Ishikawa (cell line): ENCODE data around the gene CACNA2D4.

Source experiments
- CEBPB ChIP-seq: IDR thresholded peaks from 2 replicates; pipeline ENCODE4 v1.6.1; 2012
- CREB1 ChIP-seq: IDR thresholded peaks from 2 replicates; pipeline ENCODE4 v1.6.1; 2012; ENCODE audit warnings: low read depth
- EGR1 ChIP-seq: IDR thresholded peaks from 2 replicates; pipeline ENCODE4 v1.6.1; 2012
- EP300 ChIP-seq: IDR thresholded peaks from 2 replicates; pipeline ENCODE4 v1.6.1; 2012; ENCODE audit warnings: borderline replicate concordance
- NFIC ChIP-seq: IDR thresholded peaks from 2 replicates; pipeline ENCODE4 v1.6.1; 2012
- TAF1 ChIP-seq: IDR thresholded peaks from 2 replicates; pipeline ENCODE4 v1.6.1; 2012; ENCODE audit warnings: low read depth, mild to moderate bottlenecking
- YY1 ChIP-seq: IDR thresholded peaks from 2 replicates; pipeline ENCODE4 v1.6.1; 2012; ENCODE audit warnings: low read depth
- ZBTB7A ChIP-seq: IDR thresholded peaks from 2 replicates; pipeline ENCODE4 v1.6.1; 2012; ENCODE audit warnings: low read depth
- TF ChIP-seq, protein P1 (sequence below): IDR thresholded peaks from 2 replicates; pipeline ENCODE4 v1.6.1; 2012

DNA sequence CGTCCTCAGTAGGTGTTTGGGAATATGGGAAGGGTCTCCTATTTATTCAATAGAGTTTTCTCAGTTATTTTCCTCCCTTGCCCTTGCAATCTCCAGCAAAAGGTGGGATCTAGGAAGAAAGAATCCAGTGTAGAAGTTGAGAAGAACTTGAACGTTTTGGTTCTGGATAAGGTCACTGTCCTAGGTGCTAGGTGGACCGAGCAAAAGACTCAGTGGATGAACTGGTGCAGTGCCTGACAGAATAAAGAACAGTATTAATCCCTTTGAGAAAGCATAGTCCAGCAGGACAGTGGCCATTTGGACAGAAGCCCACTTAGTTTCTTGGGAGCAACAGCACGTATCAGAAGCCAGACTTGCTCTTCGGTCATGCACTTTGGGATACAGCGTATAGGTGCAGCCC is 130.7 kb downstream of the CACNA2D4 start:
- no peak for TF ChIP-seq ZBTB7A
- TF ChIP-seq, protein P1, sequence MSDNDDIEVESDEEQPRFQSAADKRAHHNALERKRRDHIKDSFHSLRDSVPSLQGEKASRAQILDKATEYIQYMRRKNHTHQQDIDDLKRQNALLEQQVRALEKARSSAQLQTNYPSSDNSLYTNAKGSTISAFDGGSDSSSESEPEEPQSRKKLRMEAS: no peak
- no peak for TF ChIP-seq TAF1
- TF ChIP-seq EGR1: no peak
- no peak for TF ChIP-seq CEBPB
- no peak for TF ChIP-seq EP300
- TF ChIP-seq YY1: no peak
- TF ChIP-seq NFIC: no peak
- no peak for TF ChIP-seq CREB1
